ENCODE data around the gene SLIT1. TPM values are rescaled to one million over a fixed set of nuclear protein-coding genes. Genes with fewer than 3 reads are reported as not detected.

The SLIT1 gene
- 0.16 TPM for total RNA-seq
- long read RNA-seq, result 0 reads

DNA sequence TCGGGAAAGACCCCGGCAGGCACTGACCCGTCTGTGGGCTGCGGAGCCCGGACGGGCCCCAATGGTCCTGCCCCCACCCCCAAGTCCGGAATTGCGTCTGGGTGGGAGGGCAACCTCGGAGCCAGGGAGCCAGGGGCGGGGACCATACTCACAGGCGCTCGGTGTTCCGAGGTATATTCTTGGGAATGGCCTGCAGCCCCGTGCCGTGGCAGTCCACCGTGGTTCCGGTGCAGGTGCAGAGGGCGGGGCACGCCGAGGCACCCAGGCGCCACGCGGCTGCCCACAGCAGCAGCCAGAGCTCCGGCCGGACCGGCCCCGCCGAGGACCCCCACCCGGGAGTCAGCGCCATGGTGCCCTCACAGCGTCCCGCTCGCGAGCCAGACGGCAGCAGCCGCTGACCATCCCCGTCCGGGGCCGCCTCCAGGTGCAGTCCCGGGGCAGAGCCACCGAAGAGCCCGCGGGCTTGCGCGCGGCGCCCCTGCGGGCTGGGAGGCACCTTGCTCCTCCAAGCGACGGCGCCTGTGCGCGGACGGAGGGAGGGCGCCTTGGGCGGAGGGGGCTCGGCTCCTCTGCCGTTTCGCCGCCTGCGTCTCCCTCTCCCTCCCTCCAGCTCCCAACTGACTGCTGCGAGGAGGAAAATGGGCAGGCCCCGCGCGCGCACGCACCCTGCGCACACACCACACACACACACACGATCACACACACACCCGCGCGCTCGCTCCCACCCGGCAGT, at the start of gene SLIT1:
SLIT1 (minus strand) TSS at position 634 of the 733 bp plus-strand sequence; CDS start at position 349, 285 bp downstream.
- intact Hi-C loops (cut with DNase I), result no loop called here
- ATAC-seq (ENCODE audit: poor library complexity), result peak; percentile 29
- DNase-seq, result no peak

DNA sequence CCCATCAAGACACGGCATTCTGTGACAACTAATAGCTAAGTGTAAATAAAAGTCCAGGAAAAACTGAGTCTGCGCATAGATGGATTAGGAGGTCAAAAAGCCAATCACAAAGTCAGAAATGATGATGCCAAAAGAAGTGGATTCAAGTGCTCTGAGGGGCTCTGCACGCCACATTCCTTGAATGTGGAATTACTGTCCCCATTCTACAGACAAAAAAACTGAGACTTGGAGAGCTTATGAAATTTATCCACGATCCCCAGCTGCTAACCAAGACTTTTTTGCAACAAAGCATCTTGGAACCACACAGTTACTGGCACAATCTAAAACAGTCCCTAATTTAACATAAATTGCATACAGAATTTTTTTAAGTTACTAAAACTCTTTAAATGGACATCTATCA, 49.6 kb upstream of the SLIT1 start:
- intact Hi-C loops (cut with DNase I), result no loop called here
- DNase-seq (no peak), ATAC-seq (ENCODE audit: poor library complexity) (no peak)

DNA sequence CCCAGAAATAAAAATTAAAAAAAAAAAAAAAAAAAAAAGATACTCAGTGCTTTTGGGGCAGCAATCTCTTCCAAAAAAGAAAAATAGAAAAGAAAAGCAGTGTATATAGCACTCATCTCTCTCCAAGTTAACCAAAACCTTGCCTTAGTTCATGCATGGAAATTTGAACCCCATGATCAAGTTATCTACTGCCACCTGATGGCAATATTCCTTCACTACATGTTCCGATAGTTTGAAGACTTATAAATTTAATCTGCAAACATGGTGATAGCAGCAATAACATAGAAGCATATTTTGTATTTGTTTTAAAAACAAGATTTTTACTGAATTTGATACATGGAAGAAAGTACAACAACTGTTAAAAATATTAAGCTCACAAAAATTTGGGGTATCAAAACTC, 48.6 kb upstream of the SLIT1 start:
- intact Hi-C loops (cut with DNase I), result no loop called here
- DNase-seq (no peak), ATAC-seq (ENCODE audit: poor library complexity) (no peak)

DNA sequence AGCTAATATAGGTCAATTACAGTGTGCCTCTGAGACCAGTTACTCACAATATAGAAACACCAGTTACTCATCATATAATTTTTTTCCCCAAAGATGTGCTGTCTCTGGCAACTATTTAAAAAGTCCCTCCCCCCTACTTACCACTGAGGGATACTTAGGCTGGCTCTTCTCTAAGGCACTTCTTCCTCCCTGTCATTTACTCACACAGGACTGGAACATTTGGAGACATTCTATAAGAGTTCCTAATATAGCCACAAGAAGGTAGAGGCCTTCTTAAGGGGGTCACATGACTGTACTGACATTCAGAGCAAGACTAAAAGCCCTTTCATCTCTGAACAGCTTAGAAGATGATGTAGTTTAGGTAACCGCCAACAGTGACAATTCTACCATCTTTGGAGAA, 44.4 kb upstream of the SLIT1 start:
- no peak for ATAC-seq (ENCODE audit: poor library complexity)
- DNase-seq, result no peak
- intact Hi-C loops (cut with DNase I), result no loop called here

DNA sequence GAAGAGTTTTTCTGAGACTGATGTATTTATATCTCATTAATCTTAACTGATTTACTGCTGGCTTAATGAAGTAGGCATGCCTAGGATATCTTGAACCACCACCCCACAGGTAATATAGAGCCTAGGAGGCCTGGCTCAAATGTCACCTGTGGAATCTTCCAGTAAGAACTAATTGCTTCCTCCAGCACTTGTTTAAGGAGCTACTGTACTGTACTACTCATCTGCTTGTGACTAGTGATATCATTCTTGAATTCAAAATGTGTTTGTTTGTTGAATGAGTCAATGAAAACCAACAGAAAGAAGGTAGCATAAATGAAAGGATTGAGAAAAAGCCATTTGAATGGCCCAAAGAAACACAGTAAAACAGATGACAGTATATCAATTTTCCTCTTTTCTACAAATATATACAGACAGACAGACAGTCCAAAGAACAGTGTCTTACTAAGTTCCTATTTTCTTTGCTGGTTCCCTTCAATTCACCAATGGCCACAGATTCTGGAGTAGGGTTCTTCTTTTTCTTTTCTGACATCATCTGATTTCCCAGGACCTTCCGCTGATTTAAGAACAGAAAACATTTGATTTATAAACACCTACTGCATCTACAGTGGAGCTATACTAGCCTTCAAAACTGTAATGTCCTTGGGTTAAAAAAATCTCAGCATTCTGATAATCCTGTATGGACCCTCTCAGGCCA, 43.7 kb upstream of the SLIT1 start:
- intact Hi-C loops (cut with DNase I), result no loop called here
- ATAC-seq (ENCODE audit: poor library complexity) (no peak), DNase-seq (no peak)

DNA sequence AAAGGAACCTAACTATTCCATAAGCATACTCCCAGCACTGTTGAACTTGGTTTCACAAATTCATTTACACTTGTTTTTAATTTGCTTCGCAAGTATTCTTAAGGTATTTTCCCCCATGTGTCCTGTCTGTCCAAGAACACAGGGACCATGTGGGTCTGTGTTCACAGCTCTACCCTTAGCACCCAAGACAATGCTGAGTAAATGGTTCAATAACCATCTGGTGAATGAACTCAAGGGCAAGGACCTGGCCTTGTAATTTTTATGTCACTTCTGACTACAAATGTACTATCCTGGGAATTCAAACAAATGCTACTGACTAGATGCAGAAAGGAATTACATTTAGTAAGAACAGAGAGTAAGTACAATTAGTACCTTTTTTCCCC, 43.0 kb upstream of the SLIT1 start:
- intact Hi-C loops (cut with DNase I), result no loop called here
- no peak for DNase-seq
- no peak for ATAC-seq (ENCODE audit: poor library complexity)

DNA sequence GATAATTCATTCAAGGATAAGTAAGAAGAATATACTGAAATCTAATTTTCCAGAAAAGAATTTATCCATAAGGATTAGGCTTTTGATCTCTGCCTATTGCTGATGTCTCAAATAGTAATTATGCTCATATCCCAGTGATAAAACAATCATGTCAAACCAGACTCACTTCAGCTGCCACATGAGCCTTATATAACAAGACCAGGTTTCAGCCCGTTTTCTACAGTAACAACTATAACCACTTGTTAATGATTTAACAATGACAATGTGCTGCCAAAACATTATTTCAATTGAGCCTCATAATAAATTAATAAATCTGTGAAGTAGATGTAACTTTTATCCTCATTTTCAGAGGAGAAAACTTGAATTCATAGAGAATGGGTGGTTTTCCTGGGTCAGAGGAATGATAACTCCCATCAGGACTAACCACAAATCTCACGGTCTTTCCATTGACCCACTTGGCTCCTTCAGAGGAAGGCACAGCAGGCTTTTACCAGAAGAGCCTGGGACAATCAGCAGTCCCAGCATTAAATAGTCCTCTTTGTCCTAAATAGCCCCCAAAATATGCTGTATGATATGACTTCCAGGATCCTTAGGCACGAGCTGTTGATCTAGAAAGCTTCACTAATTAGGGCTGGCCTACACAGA, 42.5 kb upstream of the SLIT1 start:
- intact Hi-C loops (cut with DNase I), result no loop called here
- no peak for ATAC-seq (ENCODE audit: poor library complexity)
- no peak for DNase-seq

DNA sequence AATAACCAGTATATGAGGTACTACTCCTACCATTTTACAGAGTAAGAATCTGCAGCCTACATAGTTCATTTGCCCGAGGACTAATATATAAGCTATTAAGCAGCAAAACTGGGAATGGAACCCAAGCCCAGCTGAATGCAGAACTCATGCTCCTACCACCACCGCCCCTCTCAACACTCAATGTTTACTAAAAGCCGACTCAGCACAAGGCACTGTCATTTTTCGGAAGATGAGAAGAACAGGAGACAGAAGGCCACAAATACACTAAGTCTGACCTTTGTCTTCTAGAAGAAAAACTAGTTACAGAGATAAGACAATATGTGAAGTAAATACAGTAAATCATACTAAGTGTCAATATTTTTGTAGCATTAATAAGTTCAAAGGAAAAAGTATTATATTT, 40.6 kb upstream of the SLIT1 start:
- ATAC-seq (ENCODE audit: poor library complexity) (no peak), DNase-seq (no peak)
- intact Hi-C loops (cut with DNase I), result no loop called here

DNA sequence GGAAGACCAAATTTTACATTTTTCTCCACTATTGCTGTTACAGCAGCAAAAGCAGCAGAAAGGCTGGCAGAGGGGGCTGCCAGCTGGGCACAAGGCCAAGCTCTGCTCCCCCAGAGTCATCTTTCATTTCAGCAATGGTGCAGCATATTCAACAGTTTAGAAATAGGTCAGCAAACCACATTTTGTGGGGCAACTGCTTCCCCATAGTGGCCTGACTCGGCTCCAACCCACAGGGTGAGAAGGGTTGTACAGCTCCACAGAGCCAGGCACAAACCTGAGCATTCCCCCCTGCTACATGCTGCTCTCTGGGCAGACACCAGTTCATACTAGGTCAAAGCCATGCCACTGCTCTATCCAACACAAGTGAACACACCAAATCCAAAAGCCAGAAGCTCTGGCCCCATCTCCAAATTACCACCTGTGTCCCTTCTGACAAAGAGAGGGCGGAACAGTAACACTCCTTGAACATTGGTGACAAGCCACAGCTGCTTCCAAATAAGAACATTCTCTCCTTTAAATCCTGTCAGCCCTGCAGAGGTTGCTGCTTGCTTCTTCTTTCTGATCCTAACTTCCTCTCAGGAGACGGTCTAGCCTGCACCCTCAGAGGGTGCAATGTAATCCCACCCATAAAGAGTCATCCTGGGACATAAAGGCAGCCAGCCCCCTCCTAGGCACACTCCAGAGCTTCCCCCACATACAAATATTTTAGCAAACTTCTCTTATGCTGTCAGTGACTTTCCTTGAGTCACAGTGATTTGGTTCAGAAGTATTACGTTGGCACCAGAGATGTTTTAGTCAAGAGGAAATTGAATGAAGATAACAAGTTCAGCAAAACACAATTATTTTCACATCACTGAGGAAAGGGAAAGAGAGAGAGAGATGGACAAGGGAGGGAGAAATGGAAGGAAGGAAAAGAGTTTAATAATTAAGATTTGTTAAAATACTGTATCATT, 39.0 kb upstream of the SLIT1 start:
- no peak for DNase-seq
- ATAC-seq (ENCODE audit: poor library complexity), result no peak
- intact Hi-C loops (cut with DNase I), result no loop called here

DNA sequence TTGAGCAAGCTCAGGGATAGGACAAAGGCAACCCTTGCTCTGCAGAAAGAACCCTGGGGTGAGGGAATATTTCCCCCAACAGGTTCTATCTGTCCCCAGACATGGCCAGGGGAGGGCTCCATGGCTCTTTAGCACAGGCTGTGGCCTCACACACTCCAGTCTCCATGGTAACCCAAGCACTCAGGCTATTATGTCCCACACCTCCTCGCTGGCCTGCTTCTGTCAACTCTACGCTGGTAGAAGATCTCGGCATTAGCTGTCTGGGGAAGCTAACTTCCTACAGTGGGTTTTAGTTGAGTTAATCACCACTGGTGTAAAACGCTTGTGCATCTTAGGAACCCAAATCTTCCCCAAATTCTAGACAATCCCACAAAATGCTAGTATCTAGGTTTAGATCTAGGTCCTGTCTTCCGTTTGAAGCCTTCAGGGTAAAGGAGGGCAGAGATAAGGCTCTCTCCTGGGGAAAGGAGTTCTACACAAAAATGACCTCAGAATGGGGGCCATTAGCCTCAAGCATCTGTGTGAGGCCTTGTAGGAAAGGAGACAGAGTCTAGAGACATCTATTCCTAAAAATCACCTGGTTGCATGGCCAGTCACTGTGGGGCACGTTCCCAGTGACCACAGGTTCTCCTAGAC, 36.7 kb upstream of the SLIT1 start:
- no peak for DNase-seq
- ATAC-seq (ENCODE audit: poor library complexity), result no peak
- intact Hi-C loops (cut with DNase I), result no loop called here

DNA sequence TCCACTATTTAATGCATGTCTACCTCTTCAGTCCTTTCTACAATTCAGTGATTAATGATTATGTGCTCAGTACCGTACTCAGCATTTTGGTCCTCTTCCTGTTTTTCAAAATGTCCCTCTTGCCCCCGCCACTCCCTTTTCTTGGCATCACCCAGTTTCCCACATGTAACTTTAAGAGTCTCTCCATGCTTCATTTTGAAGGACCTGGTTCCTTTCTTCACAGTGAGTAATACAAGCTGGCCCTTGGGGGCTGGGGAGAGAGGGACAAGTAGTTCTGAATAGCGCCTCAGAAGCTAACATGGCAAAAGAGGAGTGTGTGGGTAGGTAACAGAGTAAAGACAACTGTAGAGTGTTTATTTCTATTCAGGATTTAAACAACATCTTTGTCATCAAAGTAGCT, 34.6 kb upstream of the SLIT1 start:
- intact Hi-C loops (cut with DNase I), result no loop called here
- no peak for DNase-seq

DNA sequence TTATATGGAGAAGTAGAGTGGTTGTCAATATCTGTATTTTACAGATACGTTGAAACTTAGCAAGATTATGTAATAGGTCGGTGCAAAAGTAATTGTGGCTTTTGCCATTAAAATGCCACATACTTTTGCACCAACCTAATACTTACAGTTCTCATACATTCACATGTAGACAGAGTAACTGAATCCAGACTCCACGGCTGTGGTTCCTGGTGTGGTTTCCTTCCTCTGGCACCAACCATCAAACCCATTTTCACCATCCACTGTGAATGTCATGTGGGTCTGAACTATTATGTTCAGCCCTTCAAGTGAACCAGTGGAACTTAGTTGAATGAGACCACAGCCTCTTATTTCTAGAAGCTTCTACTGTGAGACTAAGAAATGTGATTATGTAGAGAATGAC, 31.5 kb upstream of the SLIT1 start:
- intact Hi-C loops (cut with DNase I), result no loop called here
- ATAC-seq (ENCODE audit: poor library complexity) (no peak), DNase-seq (no peak)

More for the DNA sequence above, 34.6 kb upstream of the SLIT1 start:
- no peak for ATAC-seq (ENCODE audit: poor library complexity)

DNA sequence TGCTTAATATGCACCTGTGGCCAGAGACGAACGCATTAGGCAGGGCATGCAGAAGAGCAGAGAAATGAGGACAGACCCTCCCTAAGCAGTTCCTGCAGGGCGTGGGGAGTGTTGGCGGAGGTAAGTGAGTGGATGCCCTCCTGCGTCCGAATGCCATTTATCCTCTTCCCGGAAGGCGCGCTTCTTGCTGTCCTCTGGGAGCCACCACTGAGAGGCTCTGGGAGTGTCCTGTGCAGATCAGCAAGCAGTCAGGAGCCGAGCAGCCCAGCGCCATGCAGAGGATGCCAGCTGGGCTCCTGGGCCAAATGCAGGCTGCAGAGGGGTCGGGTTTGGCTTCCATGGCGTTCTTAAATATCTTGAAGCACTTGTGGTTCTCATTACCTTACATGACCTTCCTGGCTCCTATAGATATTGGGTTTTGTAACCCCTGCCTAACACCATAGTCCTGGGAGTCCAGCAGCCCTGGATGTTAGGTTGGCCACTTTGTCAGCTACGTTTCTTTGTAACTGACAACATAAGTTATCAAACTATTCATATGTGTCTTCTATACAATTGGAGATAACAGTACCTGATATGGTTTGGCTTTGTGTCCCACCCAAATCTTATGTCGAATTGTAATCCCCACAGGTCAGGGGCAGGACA, 30.0 kb upstream of the SLIT1 start:
- intact Hi-C loops (cut with DNase I), result no loop called here
- no peak for DNase-seq
- ATAC-seq (ENCODE audit: poor library complexity), result no peak

DNA sequence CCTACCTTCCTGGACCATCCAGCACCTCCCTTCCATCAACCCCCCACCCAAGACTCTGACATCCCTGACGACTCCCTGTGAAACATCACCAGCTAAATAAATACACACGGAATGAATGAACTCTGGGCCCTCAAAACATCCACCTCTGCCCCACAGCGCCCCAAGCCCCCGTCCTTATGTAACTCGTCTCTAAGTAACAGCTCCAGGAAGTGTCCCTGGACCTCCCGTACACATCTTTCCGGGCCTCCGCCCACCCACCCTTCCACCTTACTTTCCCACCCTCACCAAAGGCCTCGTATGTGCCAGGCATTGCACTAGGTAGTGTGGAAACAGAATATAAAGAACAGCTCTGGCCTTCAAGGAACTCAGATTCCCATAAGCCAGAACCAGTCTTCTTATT, 27.7 kb upstream of the SLIT1 start:
- intact Hi-C loops (cut with DNase I), result no loop called here
- no peak for DNase-seq
- no peak for ATAC-seq (ENCODE audit: poor library complexity)

DNA sequence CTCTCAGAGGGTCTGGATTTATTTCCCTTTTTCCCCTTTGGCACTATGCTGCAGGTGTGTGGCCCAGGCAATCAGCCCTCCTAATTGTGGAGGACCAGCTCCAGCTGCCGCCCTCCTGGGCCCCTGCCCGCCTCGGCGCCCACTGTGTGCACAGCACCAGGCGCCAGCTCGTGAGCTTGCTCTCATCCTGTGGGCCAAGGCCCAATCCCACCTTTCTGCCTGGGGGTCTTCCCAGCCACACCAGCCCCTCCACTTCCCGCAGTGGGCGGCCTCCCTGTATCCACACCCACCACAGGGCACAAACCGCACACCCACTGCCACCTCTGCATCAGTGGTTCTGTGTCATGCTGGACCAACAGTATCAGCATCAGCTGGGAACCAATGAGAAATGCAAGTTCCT, 25.5 kb upstream of the SLIT1 start:
- ATAC-seq (ENCODE audit: poor library complexity), result no peak
- DNase-seq, result no peak
- intact Hi-C loops (cut with DNase I), result loop anchor here (2.0 kb wide), 1 partner anchor 138 kb away; no protein-coding TSS in a partner anchor

DNA sequence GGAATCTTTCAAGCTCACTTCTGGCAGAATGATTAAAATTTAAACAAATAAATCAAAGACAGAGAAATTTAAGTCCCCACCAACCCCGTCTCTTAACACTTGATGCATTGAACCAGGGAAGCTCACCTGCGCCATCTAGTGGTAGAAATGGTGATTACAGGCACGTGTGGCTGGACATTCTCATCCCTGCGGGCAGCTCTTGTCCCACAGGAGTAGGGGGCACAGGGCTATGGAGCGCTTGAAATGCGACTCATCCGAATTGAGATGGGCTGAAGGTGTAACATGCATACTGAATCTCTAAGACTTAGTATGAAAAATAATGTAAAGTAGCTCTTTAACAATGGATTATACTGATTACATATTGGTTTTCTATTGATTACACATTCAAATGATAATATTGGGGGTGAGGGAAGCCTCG, 24.8 kb upstream of the SLIT1 start:
- DNase-seq, result peak; percentile 69
- intact Hi-C loops (cut with DNase I), result loop anchor here (2.0 kb wide), 1 partner anchor 138 kb away; no protein-coding TSS in a partner anchor
- ATAC-seq (ENCODE audit: poor library complexity), result peak; percentile 81

DNA sequence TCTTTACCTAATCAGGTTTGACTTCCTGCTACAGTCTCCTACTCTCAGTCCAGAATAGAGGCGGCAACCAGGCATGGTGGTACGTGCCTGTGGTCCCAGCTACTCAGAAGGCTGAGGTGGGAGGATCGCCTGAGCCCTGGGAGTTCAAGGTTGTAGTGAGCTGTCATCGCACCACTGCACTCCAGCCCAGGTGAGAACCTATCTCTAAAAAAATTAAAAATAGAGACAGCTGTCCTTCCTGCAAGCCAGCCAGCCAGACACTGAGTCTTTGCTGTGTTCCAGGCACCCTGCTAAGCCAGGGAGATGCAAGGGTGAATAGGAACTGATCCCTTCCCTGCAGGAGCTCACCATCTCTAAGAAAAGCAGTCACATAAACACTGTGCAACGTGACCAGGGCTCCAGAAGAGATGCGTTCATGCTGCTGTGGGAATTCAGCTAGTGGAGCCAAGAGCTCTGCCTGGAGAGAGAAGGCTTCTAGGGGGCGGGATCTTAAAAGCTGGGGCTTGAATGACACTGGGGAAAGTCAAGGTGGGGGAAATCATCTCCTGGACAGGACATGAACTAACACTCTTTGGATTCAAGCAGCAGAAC, 22.1 kb upstream of the SLIT1 start:
- intact Hi-C loops (cut with DNase I), result no loop called here
- ATAC-seq (ENCODE audit: poor library complexity) (no peak), DNase-seq (no peak)

DNA sequence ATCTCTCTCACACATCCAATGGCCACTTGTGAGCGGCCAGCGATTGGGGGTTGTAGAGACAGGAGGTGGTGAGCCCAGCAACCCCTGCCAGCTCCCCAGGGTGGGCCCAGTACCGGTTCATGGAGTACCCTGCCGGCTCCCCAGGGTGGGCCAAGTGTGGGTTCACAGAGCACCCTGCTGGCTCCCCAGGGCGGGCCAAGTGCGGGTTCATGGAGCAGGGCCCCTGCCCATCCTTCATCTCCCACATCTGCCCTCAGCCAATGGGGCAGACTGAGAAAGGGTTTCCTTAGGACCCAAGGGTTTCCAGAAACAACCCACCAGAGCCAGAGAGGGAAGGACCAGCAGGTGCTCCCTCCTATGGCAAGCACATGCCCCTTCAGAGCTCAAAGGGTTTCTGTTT, 21.4 kb upstream of the SLIT1 start:
- no peak for ATAC-seq (ENCODE audit: poor library complexity)
- DNase-seq, result no peak
- intact Hi-C loops (cut with DNase I), result no loop called here
